GM12878 (cell line): ENCODE data around the gene PLCG2. TPM values are rescaled to one million over a fixed set of nuclear protein-coding genes. Genes with fewer than 3 reads are reported as not detected.

ENCODE experiments used
- ASH2L ChIP-seq: fragments of 300-600, 200-600 bp; sonication (generic); IDR thresholded peaks from 2 replicates; pipeline ENCODE4 v1.6.1; 2017; ENCODE audit warnings: low read depth, mild to moderate bottlenecking, borderline replicate concordance
- BHLHE40 ChIP-seq, 2 experiments: fragments of 450-650 bp in 1 of 2; IDR thresholded peaks; 2 replicates each; pipeline ENCODE4 v1.6.1; 2011 to 2017; ENCODE audit warnings: low read depth in 2 of 2, borderline replicate concordance in 1 of 2, improper control_type of control experiment in 1 of 2, low read length in 1 of 2, mild to moderate bottlenecking in 1 of 2
- BRCA1 ChIP-seq: IDR thresholded peaks from 2 replicates; pipeline ENCODE4 v1.6.1; 2011; ENCODE audit warnings: low read depth, low read length, improper control_type of control experiment
- EGR1 ChIP-seq, 2 experiments: IDR thresholded peaks; 1 replicate in 1 of 2; 2 replicates in 1 of 2; pipeline ENCODE4 v1.6.1; 2011 to 2012; ENCODE audit warnings: low read depth in 2 of 2, low read length in 2 of 2, borderline replicate concordance in 1 of 2, mild to moderate bottlenecking in 1 of 2, moderate library complexity in 1 of 2
- GABPA ChIP-seq: IDR thresholded peaks from 2 replicates; pipeline ENCODE4 v1.6.1; 2014; ENCODE audit warnings: antibody characterized with exemption, low read depth, mild to moderate bottlenecking, inconsistent platforms
- HDAC2 ChIP-seq: fragments of 200-600 bp; sonication (generic); IDR thresholded peaks from 2 replicates; pipeline ENCODE4 v1.6.1; 2017
- HDAC6 ChIP-seq: fragments of 200-600 bp; sonication (generic); IDR thresholded peaks from one replicate; pipeline ENCODE4 v1.8.0; 2017; ENCODE audit warnings: antibody characterized with exemption; ENCODE audit not compliant: unreplicated experiment
- IRF3 ChIP-seq: fragments of 450-650 bp; IDR thresholded peaks from 2 replicates; pipeline ENCODE4 v1.6.1; 2014; ENCODE audit warnings: mild to moderate bottlenecking
- JUNB ChIP-seq: IDR thresholded peaks from 2 replicates; pipeline ENCODE4 v1.6.1; 2016; ENCODE audit warnings: antibody characterized with exemption, mild to moderate bottlenecking
- MTA3 ChIP-seq: IDR thresholded peaks from 2 replicates; pipeline ENCODE4 v1.6.1; 2012; ENCODE audit warnings: low read length, inconsistent platforms, borderline replicate concordance
- MXI1 ChIP-seq: fragments of 150-350 bp; IDR thresholded peaks from 2 replicates; pipeline ENCODE4 v1.6.1; 2011; ENCODE audit warnings: low read depth, mild to moderate bottlenecking, inconsistent platforms, low read length, improper control_type of control experiment
- NR2F1 ChIP-seq: fragments of 450-650 bp; conservative IDR thresholded peaks from 2 replicates; pipeline ENCODE4 v1.6.1; 2017; ENCODE audit warnings: mild to moderate bottlenecking
- NRF1 ChIP-seq: conservative IDR thresholded peaks from 2 replicates; pipeline ENCODE4 v1.6.1; 2011; ENCODE audit warnings: mild to moderate bottlenecking, low read depth, low read length, improper control_type of control experiment
- POLR2A ChIP-seq: IDR thresholded peaks from 2 replicates; pipeline ENCODE4 v1.6.1; 2011; ENCODE audit warnings: low read depth, mild to moderate bottlenecking, low read length
- RELA ChIP-seq: fragments of 450-650 bp; IDR thresholded peaks from 2 replicates; pipeline ENCODE4 v1.8.0; 2014; ENCODE audit warnings: borderline replicate concordance; ENCODE audit not compliant: partially characterized antibody
- SKIL ChIP-seq: fragments of 450-650 bp; IDR thresholded peaks from 2 replicates; pipeline ENCODE4 v1.6.1; 2017; ENCODE audit warnings: mild to moderate bottlenecking, low read depth, inconsistent platforms; ENCODE audit not compliant: poor library complexity, severe bottlenecking
- SPI1 ChIP-seq: IDR thresholded peaks from 2 replicates; pipeline ENCODE4 v1.6.1; 2011; ENCODE audit warnings: low read depth, mild to moderate bottlenecking, low read length, moderate library complexity, borderline replicate concordance; ENCODE audit not compliant: insufficient read depth
- TCF12 ChIP-seq: IDR thresholded peaks from 2 replicates; pipeline ENCODE4 v1.6.1; 2011; ENCODE audit warnings: low read depth, mild to moderate bottlenecking, low read length
- YY1 ChIP-seq: IDR thresholded peaks from 2 replicates; pipeline ENCODE4 v1.6.1; 2011; ENCODE audit warnings: low read depth, mild to moderate bottlenecking, low read length
- ZBED1 ChIP-seq: IDR thresholded peaks from 2 replicates; pipeline ENCODE4 v1.6.1; 2016; ENCODE audit warnings: borderline replicate concordance
- ZBTB33 ChIP-seq: fragments of 450-650 bp; IDR thresholded peaks from 2 replicates; pipeline ENCODE4 v1.6.1; 2017; ENCODE audit warnings: mild to moderate bottlenecking
- ZNF687 ChIP-seq: fragments of 450-650 bp; IDR thresholded peaks from 2 replicates; pipeline ENCODE4 v1.6.1; 2017; ENCODE audit warnings: mild to moderate bottlenecking, moderate library complexity
- polyA plus RNA-seq, 11 experiments: library from polyadenylated mRNA; depleted of rRNA in 4 of 11; unstranded in 6 of 11; stranded (reverse) in 5 of 11; fragments of >200 nt; fragmentation: Nextera tagmentation in 4 of 11; fragmentation: Illumina TruSeq in 1 of 11; extraction: Ambion mirVana in 4 of 11; extraction: Trizol in 1 of 11; gene quantifications; 1 replicate in 1 of 11; 2 replicates in 10 of 11; pipeline versions ENCODE4 v1.2.1 to v1.2.3, GENCODE V29; 2011 to 2016; ENCODE audit warnings: inconsistent platforms in 2 of 11, missing spikeins in 2 of 11, low read depth in 1 of 11
- total RNA-seq, 4 experiments: library from RNA; depleted of rRNA in 3 of 4; stranded (reverse); fragments of >200 nt in 3 of 4; fragmentation: Illumina TruSeq in 1 of 4; extraction: Trizol in 1 of 4; gene quantifications; 2 replicates each; pipeline versions ENCODE4 v1.2.1 to v1.2.3, GENCODE V29; 2013 to 2021

PLCG2 gene
- total and polyA plus RNA-seq, 10 of the 15 experiments (the other 5 are each of a cell fraction or from before 2014, with no cell fraction given), result 47.6 to 256 (median 149) TPM

GRCh38 chr16:81778861-81779535 is at the start of gene PLCG2 (continued):
- peak; percentile 50 for TF ChIP-seq RELA
- peak; percentile 14 to 86; a peak in 2 of 4 replicates for TF ChIP-seq BHLHE40 (IDR thresholded peaks at IDR 0.05; ENCODE audit: borderline replicate concordance in 1 of 2, low read depth in 2 of 2, low read length in 1 of 2)
- no peak for TF ChIP-seq IRF3
- TF ChIP-seq SPI1, result no peak
- no peak for TF ChIP-seq YY1
- peak; percentile 83 for TF ChIP-seq POLR2A
- no peak for TF ChIP-seq JUNB
- TF ChIP-seq SKIL, result no peak
- TF ChIP-seq HDAC2, result no peak
- no peak for TF ChIP-seq ZBED1
- TF ChIP-seq MTA3, result no peak
- no peak for TF ChIP-seq TCF12
- TF ChIP-seq NR2F1, result no peak
- TF ChIP-seq HDAC6, result no peak
- no peak for TF ChIP-seq NRF1
- peak; percentile 44; the same call in 1 of the 2 replicates for TF ChIP-seq ZNF687
- TF ChIP-seq BRCA1, result no peak
- TF ChIP-seq ZBTB33, result no peak
- TF ChIP-seq MXI1, result peak; percentile 57
- TF ChIP-seq GABPA, result no peak
- 0 out of 2 replicates have a peak, but pooled peaks have one; percentile 27 for TF ChIP-seq ASH2L
- TF ChIP-seq EGR1 (IDR thresholded peaks at IDR 0.05; ENCODE audit: borderline replicate concordance in 1 of 2, low read depth in 2 of 2, low read length in 2 of 2), result 0 out of 3 replicates have a peak, but pooled peaks of 1 of the 2 experiments have one; percentile 22
